Central memory CD4-positive, alpha-beta T cell (primary cell): ENCODE results near the gene DCD.
"Not testable (repeated sequence)": the region's sequence is repeated elsewhere in the genome, so short reads cannot be mapped to it uniquely, and the experiment has no call there.

Source experiments
- DNase-seq: peaks from one replicate; pipeline ENCODE4 v3.0.0; 2022

Gene DCD

DNA sequence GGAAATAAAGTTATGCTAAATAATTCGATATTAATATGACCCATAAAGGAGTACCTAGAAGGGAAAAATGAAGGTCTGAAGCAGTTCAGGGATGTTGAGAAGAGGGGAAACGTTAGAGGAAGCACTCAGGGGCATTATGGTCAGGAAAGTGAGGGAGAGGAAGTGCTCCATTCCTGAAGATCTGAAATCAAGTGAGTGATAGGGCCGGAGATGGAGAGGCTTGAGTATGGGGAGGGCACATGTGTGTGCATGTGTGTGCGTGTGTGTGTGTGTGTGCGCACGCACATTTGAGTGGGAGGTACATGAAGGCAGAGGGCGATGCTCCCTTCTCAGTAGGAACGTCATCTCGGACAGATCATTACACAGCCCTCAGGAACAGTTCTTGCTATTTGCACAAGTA is 4.9 kb upstream of the DCD start:
- no peak for DNase-seq

DNA sequence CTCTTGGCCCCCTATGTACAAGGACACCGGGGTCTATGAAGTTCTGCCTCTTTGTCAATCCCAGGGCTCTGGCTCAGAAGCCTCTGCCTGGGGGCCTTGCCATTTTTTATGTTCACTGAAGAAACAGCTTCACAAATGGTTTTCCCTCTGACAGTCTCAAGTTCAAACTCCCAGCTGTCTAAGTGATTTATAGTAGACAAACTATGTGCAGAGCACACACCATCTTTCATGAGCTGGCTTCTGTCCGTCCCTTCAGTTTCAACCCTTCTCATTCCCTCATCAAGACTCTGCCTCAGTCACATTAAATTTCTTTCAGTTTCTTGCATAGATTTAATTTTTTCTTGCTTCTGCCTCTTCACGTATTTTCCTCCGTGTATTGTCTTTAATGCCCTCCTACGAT is 2.7 kb upstream of the DCD start:
- no peak for DNase-seq

- no peak for DNase-seq
Measured at GRCh38 chr12:54650409-54650808, 2.2 kb upstream of the DCD start.

GRCh38 chr12:54649825-54650224 is 1.7 kb upstream of the DCD start:
- no peak for DNase-seq

DNA sequence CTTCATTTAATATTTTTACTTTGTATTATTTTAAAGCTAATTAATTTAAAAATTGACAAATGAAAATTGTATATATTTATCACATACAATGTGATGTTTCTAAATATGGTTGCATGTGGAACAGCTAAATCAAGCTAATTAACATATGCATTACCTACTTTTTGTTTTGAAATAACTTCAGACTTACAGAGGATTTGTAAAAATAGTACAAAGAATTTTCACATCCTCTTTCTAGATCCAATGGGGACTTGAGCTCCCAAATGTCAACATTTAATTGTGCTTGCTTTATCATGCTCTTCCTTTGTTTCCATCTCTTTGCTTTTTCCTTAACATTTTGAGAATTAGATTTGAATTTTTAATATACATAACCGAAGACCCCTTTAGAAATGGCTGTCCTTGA is 6.6 kb downstream of the DCD start:
- no peak for DNase-seq

DNA sequence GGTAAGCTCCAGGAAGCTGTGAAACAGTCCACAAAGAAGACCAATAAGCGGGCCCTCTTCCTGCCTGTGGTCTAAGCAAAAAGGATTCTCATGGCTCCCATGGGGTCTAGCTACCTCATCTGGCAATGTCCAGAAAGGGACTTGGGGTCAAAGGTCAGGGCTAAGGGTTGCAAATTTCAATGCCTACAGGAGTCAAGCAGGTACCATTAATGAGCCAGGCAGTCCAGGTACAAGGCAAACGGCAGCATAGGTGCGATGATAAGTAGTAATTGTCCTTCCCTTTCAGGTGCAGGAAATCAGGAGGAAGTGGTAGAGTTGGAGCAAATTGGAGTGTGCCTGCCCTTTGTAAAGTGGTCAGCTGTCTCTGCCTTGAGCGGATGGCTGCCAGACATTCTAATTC is 7.1 kb downstream of the DCD start:
- DNase-seq = no peak

DNA sequence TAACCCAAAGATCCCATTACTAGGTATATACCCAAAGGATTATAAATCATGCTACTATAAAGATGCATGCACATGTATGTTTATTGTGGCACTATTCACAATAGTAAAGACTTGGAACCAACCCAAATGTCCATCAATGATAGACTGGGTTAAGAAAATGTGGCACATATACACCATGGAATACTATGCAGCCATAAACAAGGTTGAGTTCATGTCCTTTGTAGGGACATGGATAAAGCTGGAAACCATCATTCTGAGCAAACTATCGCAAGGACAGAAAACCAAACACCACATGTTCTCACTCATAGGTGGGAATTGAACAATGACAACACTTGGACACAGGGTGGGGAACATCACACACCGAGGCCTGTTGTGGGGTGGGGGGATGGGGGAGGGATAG is 9.1 kb downstream of the DCD start:
- DNase-seq = not testable (repeated sequence)

DNA sequence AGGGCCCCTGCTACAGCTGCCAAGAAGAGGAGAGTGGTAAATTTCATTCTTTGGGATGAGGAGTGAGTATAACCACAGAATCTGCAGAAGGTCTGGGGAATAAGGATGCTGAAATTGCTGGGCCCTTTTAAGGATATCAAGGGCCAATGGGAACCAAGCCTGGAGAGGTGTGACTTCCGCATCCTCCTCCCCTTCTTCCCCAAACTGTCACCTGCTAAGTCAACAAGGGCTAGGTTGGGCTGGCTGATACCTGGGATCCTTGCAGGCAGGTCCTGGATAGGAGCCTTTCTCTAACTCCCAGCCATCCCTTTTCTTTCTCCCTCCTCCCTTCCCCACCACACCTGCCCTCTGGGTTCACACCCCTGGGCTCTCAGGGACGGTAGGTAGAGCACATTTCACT is 13.4 kb downstream of the DCD start, which contains the start of gene LACRT:
LACRT (minus strand) TSS at position 101 of the 400 bp plus-strand sequence; CDS start at position 47, 54 bp downstream.
- no peak for DNase-seq

- no peak for DNase-seq
Measured at GRCh38 chr12:54631988-54632728, 16.0 kb downstream of the DCD start.

DNA sequence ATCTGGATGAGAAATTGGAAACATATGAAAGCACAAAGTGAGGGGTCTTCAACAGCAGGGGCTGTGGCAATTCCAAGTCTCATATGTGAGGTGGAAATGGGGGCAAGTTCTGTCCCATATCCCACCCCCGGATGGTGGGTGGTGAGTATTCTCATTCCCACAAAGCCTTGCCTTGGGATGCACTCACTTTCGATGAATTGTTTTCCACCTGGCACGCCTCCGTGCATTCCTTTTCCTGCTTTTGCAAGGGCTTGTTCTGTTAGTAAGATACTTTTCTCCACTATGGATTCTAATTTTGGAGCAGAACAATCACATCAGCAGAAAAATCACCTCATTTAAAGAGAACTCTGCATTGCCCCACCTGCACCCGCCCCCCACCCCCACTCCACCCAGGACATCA is 16.6 kb downstream of the DCD start:
- DNase-seq = no peak

DNA sequence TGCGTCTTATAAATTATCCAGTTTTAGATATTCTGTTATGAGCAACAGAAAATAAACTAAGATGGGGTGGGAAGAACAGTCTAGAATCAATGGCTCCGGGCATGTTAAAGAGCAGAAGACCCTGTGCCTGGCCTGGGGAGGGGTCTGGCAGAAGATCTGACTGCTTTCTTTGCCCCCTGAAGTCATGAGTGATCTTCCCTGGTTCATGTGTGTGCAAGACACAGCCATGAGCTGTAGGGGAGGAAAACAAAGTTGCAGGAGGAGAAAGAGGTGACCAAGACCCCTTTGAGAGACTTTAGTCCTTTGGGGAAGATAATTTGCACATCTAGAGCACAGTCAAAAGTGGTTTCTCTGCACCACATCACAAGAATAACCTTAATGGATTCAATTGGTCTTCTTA is 18.2 kb downstream of the DCD start:
- DNase-seq = no peak

DNA sequence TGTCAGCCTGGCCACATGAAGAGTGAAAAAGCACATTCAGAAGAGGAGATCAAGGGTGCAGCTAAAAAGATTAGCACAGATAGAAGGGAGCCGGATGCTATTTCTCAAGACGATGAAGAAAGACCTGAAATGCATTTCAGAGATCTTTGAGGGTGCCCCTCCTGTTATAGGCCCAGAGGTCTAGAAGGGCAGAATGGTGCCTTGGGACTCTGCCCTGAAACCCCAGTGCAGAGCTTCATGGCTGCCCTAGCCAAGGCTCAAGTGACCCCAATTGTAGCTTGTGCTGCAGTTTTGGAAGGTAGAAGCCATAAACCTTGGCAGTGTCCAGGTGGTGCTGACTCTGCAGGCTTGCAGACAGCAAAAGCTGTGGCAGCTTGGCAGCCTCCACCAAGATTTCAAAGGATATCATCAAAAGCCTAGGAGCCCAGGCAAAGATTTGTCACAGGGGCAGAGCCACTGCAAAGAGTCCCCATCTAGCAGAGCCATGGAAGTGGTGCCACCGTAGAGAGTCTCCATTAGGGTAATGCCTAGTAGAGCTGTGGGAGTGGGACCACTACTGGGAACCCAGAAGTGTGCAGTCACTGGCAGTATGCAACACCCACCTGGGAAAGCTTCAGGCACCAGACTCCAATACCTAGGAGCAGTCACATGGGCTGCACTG is 19.8 kb downstream of the DCD start:
- no peak for DNase-seq

DNA sequence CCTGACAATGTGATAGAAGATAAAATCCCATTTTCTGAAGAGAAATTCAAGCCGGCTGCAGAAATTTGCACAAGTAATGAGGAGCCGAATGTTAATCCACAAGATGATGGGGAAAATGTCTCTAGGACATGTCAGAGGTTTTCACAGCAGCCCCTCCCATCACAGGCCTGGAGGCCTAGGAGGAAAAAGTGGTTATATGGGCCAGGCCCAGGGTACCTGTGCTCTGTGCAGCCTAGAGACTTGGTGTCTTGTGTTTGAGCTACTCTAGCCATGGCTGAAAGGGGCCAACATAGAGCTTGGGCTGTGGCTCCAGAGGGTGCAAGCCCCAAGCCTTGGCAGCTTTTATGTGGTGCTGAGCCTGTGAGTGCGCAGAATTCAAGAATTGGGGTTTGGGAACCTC is 20.9 kb downstream of the DCD start:
- DNase-seq = no peak

DNA sequence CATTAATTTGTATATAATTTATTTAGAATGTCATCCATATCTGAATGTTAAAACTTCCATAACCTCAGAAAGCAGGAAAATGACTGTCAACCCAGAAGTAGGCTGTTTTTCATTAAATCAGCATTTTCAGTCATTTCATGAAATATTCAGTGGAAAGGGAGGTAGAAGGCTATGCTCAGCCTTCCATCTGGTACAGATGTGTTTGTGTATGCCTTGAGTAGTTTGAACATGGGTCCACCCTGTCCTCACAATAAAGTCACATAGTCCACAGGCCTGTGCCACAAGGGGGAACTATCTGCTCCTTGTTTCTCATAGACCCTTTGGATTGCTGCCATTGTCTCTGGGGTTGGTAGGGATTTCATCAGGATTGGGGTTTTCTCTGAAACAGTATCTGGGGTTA is 22.6 kb downstream of the DCD start:
- no peak for DNase-seq

DNA sequence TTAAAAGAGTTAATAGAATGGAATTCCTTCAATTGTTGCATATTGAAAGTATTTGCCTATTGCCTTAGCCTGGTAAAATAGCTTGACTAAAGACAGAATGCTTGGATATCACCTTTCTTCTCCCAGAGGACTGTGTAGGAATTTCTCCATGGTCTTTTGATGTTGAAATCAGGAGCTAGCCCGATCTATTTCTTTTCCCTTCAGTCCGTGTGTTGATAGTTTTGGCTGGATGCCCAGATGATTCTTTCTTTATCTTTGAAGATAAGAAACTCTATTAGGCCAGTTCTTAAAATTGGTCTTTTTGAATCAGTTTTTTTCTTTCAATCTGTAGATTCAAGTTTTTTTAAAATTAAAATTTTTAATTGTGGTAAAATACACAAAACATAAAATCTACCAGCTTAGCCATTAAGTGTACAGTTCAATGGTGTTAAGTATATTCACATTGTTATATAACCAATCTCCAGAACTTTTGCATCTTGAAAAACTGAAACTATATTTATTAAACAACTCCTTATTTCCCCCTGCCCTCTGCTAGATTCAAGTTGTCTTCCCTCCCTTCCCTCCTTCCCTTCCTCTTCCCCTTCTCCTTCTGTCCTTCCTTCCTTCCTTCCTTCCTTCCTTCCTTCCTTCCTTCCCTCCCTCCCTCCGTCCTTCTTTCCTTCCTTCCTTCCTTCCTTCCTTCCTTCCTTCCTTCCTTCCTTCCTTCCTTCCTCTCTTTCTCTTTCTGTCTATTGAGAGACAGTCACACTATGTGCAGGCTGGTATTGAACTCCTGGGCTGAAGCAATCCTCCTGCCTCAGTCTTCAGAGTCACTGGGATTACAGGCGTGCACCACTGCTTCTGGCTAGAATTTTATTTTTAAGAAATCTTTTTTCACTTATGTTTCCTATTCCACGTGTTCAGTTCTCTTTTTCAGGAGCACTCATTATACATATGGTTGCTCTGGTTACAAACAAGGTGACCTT is 23.6 kb downstream of the DCD start:
- DNase-seq = no peak

GRCh38 chr12:54622463-54623183 is 25.5 kb downstream of the DCD start:
- DNase-seq = no peak

DNA sequence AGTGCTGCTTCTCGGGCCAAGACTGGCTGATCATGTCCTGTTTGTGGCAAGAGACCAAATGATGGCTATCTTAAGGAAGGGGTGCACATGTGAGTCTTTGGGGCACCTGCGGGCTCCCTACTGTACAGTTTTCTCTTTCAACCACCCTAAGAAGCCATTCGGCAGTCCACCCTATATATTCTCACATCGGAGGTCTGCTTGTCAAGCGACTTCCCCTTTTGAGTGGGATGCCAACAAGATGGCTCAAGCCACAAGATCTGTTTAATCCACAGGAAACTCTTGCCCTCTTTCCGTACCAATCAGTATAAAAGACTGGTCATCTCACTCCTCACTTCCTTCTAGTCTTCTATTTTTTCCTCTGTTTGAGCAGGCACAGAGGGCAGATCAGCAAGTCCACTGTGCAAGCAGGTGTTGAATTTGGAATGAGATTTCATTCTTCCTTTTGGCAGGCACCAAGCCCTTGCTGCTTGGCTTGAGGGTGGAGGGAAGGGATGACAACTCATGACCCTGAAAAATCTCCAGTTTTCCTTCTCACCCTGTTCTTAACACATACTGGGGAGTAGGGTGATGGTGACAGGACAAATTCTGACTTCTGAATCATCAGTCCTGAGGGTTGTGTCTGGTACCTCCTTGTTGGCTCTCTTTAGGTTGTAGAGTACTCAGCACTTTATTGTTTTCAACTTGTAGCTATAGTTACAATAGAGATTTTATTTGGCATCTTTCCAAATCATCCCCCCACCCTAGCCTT is 31.1 kb downstream of the DCD start:
- no peak for DNase-seq

GRCh38 chr12:54612225-54612750 is 35.9 kb downstream of the DCD start:
- DNase-seq = no peak

DNA sequence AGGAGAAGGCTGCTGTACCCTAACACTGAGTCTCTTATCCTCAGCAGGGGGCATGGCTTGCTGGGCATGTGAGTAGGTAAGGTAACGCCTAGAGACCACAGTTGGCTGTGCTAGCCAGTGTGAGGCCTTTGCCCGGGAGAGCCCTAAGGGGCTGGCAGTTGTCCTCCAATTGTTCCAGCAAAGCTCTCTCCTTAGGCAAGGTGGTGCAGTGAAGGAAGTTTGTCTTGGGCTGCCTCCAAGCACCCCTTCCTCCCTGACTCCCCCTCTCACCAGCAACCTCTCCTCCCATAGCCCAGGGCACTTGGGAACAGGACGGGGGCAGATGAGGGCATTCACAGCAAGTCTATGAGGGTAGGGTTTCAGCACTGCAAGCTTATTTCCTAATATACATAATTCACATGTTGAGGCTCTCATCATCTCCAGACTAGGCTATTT is 36.4 kb downstream of the DCD start:
- no peak for DNase-seq

GRCh38 chr12:54608769-54609168 is 39.4 kb downstream of the DCD start:
- DNase-seq = no peak

- DNase-seq = no peak
Measured at GRCh38 chr12:54608156-54608555, 40.0 kb downstream of the DCD start.

GRCh38 chr12:54606556-54606955 is 41.6 kb downstream of the DCD start:
- DNase-seq = no peak
